Natural killer cell (primary cell): ENCODE results near the gene GTF2A1L. TPM values are rescaled to one million over a fixed set of nuclear protein-coding genes. Genes with fewer than 3 reads are reported as not detected.
"Not testable (repeated sequence)": the region's sequence is repeated elsewhere in the genome, so short reads cannot be mapped to it uniquely, and the experiment has no call there.

ENCODE experiments used
- ATAC-seq, 3 donors: fragments of 150-1000 bp in 2 of 3; fragments of 200-7000 bp in 1 of 3; cut with Tn5 transposase; 1 replicate in 1 of 3; 2 replicates in 2 of 3; pipeline ENCODE4 v1.10.0; 2021; ENCODE audit warnings: mild to moderate bottlenecking in 2 of 3, moderate library complexity in 2 of 3
- DNase-seq, 2 donors: peaks; one replicate each; pipeline versions ENCODE4 v3.0.0 to v3.0.0-alpha.2; 2013 to 2021; ENCODE audit warnings: mixed read lengths in 1 of 2
- H3K27ac ChIP-seq: one replicate; pipeline ENCODE4 v1.5.1; 2013; ENCODE audit warnings: mild to moderate bottlenecking, low read length
- H3K27me3 ChIP-seq: one replicate; pipeline ENCODE4 v1.6.1; 2013; ENCODE audit warnings: low read length; ENCODE audit not compliant: control insufficient read depth, insufficient read depth
- H3K36me3 ChIP-seq: one replicate; pipeline ENCODE4 v1.6.1; 2013; ENCODE audit warnings: low read length; ENCODE audit not compliant: control insufficient read depth, insufficient read depth
- H3K4me1 ChIP-seq: one replicate; pipeline ENCODE4 v1.6.1; 2013; ENCODE audit warnings: low read length; ENCODE audit not compliant: control insufficient read depth, insufficient read depth
- H3K4me3 ChIP-seq: one replicate; pipeline ENCODE4 v1.5.1; 2013; ENCODE audit warnings: low read length
- H3K9me3 ChIP-seq: one replicate; pipeline ENCODE4 v1.6.1; 2013; ENCODE audit warnings: low read length; ENCODE audit not compliant: control insufficient read depth, insufficient read depth
- H3K27ac Mint-ChIP-seq, 2 donors: one replicate each; pipeline ENCODE4 v1.8.0; 2022; ENCODE audit warnings: mild to moderate bottlenecking in 2 of 2, mixed read lengths in 2 of 2, moderate library complexity in 1 of 2
- H3K27me3 Mint-ChIP-seq, 2 donors: one replicate each; pipeline ENCODE4 v1.8.0; 2022; ENCODE audit warnings: low read depth in 2 of 2, mixed read lengths in 2 of 2
- H3K36me3 Mint-ChIP-seq: one replicate; pipeline ENCODE4 v1.8.0; 2022; ENCODE audit warnings: mixed read lengths
- H3K4me1 Mint-ChIP-seq, 2 donors: one replicate each; pipeline ENCODE4 v1.8.0; 2022; ENCODE audit warnings: mixed read lengths in 2 of 2
- H3K4me3 Mint-ChIP-seq: one replicate; pipeline ENCODE4 v1.8.0; 2022; ENCODE audit warnings: mild to moderate bottlenecking, moderate library complexity, mixed read lengths
- H3K9me3 Mint-ChIP-seq, 2 donors: one replicate each; pipeline ENCODE4 v1.8.0; 2022; ENCODE audit warnings: mixed read lengths in 2 of 2
- WGBS: methylation state at CpG from one replicate; pipeline ENCODE4 v1.1.7; 2013; ENCODE audit warnings: missing lambda C conversion rate; ENCODE audit not compliant: insufficient coverage; 5-methylcytosine and 5-hydroxymethylcytosine counted together
- intact Hi-C: fragments of 100-400 bp; cut with micrococcal nuclease; formaldehyde crosslinking; loops from one replicate; pipeline ENCODE4 v1.14.2; 2022
- total RNA-seq, 4 donors: library from RNA; stranded (reverse); fragments of 120-200 nt in 1 of 4; gene quantifications; one replicate each; pipeline versions ENCODE4 v1.2.3 to v1.2.4, GENCODE V29; 2013 to 2022
- TF ChIP-seq, protein P1 (sequence below): fragments of 200-600 bp; IDR thresholded peaks from one replicate; pipeline ENCODE4 v1.8.0; 2022; ENCODE audit warnings: antibody characterized with exemption

The GTF2A1L gene
- total RNA-seq, 3 donors from 2014 or later (not counting 1 experiment from before 2014, with no cell fraction given), result not detected

DNA sequence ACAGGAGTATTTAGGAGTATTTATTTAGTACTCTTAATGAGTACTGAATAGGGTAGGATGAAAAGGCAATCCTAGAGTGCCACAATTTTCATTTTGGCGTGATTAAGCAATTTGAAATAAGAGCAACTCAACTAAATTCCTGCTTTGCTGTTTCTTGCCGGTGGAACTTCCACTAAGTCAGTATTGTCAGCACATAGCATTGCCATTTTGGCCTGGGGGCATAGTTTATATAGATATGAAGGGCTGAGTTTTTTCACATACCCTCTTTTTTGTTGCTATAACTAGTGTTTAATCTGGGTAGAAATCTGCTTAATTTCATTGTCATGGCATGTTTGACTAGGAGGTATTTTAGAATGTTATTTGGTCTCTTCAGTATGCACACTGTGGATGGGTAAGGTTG, 1.9 kb downstream of the GTF2A1L start:
- Mint-ChIP-seq H3K9me3 (no peaks in the 10 kb centered on the region), H3K27ac (no peak overlapping the region), H3K4me3 (no peak overlapping the region), H3K36me3 (no peaks in the 10 kb centered on the region), H3K27me3 (peaks cover 0 to 3% of the 10 kb centered on the region in 2 donors), H3K4me1 (no peaks in the 10 kb centered on the region)
- Histone ChIP-seq H3K4me3 (no peak overlapping the region), H3K27ac (no peak overlapping the region), H3K9me3 (no peaks in the 10 kb centered on the region), H3K4me1 (no peaks in the 10 kb centered on the region), H3K36me3 (no peaks in the 10 kb centered on the region), H3K27me3 (no peaks in the 10 kb centered on the region)
- DNase-seq (no peak), ATAC-seq (no peak)
- WGBS, result 94% methylated on average over 2 of the region's 2 CpGs
- intact Hi-C loops, result no loop called here
- TF ChIP-seq, protein P1, sequence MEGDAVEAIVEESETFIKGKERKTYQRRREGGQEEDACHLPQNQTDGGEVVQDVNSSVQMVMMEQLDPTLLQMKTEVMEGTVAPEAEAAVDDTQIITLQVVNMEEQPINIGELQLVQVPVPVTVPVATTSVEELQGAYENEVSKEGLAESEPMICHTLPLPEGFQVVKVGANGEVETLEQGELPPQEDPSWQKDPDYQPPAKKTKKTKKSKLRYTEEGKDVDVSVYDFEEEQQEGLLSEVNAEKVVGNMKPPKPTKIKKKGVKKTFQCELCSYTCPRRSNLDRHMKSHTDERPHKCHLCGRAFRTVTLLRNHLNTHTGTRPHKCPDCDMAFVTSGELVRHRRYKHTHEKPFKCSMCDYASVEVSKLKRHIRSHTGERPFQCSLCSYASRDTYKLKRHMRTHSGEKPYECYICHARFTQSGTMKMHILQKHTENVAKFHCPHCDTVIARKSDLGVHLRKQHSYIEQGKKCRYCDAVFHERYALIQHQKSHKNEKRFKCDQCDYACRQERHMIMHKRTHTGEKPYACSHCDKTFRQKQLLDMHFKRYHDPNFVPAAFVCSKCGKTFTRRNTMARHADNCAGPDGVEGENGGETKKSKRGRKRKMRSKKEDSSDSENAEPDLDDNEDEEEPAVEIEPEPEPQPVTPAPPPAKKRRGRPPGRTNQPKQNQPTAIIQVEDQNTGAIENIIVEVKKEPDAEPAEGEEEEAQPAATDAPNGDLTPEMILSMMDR, result no peak

DNA sequence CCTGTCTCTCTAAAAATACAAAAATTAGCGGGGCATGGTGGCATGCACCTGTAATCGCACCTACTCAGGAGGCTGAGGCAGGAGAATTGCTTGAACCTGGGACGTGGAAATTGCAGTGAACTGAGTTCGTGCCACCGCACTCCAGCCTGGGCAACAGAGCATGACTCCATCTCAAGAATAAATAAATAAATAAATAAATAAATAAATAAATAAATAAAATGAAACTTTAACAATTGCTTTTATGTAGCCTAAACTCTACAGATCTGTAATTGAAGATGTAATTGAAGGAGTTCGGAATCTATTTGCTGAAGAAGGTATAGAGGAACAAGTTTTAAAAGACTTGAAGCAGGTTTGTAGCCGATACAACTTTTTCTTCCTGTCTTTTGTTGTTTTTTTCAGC, 2.9 kb downstream of the GTF2A1L start:
- Histone ChIP-seq H3K27me3 (no peaks in the 10 kb centered on the region), H3K36me3 (no peaks in the 10 kb centered on the region), H3K4me1 (no peaks in the 10 kb centered on the region), H3K9me3 (no peaks in the 10 kb centered on the region), H3K27ac (no peak overlapping the region), H3K4me3 (no peak overlapping the region)
- H3K27ac Mint-ChIP-seq, result no peak overlapping the region
- no peaks in the 10 kb centered on the region for H3K9me3 Mint-ChIP-seq
- DNase-seq (no peak), ATAC-seq (no peak)
- no peaks in the 10 kb centered on the region for H3K36me3 Mint-ChIP-seq
- intact Hi-C loops, result no loop called here
- H3K4me3 Mint-ChIP-seq, result no peak overlapping the region
- TF ChIP-seq, protein P1, result no peak
- peaks cover 0 to 3% of the 10 kb centered on the region in 2 donors for H3K27me3 Mint-ChIP-seq
- WGBS, result 90% methylated on average over 3 of the region's 7 CpGs
- H3K4me1 Mint-ChIP-seq, result no peaks in the 10 kb centered on the region

DNA sequence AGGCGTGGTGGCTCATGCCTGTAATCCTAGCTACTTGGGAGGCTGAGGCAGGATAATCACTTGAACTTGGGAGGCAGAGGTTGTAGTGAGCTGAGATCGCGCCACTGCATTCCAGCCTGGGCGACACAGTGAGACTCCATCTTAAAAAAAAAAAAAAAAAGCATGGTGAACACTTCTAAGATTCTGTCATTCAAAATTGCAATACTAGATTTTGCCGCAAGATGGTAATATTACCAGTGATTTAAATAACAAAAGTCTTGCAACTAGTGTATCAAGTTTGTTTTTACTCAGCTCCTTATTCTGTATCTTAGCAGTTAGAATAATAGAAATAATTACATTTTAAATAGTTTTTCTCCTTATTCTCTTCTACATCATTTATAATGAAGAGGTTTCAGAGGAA, 5.0 kb downstream of the GTF2A1L start:
- not testable (repeated sequence) for H3K27ac Mint-ChIP-seq, ATAC-seq, H3K4me1 Mint-ChIP-seq, H3K9me3 Mint-ChIP-seq, H3K9me3 ChIP-seq, H3K4me3 ChIP-seq, DNase-seq, H3K36me3 ChIP-seq, H3K27me3 ChIP-seq, H3K27ac ChIP-seq, H3K36me3 Mint-ChIP-seq, H3K27me3 Mint-ChIP-seq, H3K4me3 Mint-ChIP-seq, H3K4me1 ChIP-seq
- 94% methylated on average over 4 of the region's 5 CpGs for WGBS
- intact Hi-C loops, result loop anchor here (1.0 kb wide), 1 partner anchor 9 kb away; no protein-coding TSS in a partner anchor

DNA sequence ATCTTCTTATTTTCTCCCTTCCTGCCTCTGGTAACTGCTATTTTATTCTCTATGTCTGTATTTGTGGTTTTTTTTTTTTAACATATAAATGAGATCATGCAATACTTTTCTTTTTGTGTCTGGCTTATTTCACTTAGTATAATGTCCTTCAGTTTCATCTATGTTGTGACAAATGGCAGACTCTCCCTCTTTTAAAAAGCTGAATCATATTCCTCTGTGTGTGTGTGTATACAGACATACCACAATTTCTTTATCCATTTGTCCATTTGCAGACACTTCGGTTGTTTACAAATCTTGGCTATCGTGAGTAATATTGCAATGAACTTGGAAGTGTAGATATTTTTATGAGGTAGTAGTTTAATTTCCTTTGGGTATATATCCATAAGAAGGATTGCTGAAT, 7.0 kb downstream of the GTF2A1L start:
- no CpG with 5 or more reads among the region's 2 CpGs for WGBS
- H3K4me3 Mint-ChIP-seq, result no peak overlapping the region

More for the DNA sequence above, 7.0 kb downstream of the GTF2A1L start:
- no peak overlapping the region for H3K4me3 ChIP-seq
- no peaks in the 10 kb centered on the region for H3K27me3 ChIP-seq
- H3K36me3 ChIP-seq, result no peaks in the 10 kb centered on the region
- H3K9me3 ChIP-seq, result no peaks in the 10 kb centered on the region
- H3K27ac ChIP-seq, result no peak overlapping the region
- TF ChIP-seq, protein P1, result no peak
- H3K27ac Mint-ChIP-seq, result no peak overlapping the region
- no peaks in the 10 kb centered on the region for H3K4me1 Mint-ChIP-seq
- no peak for DNase-seq
- H3K9me3 Mint-ChIP-seq, result peaks cover 2 to 4% of the 10 kb centered on the region in 2 donors
- intact Hi-C loops, result no loop called here
- H3K27me3 Mint-ChIP-seq, result no peaks in the 10 kb centered on the region
- no peaks in the 10 kb centered on the region for H3K4me1 ChIP-seq
- H3K36me3 Mint-ChIP-seq, result no peaks in the 10 kb centered on the region
- no peak for ATAC-seq
